Dorsolateral prefrontal cortex (tissue), 118 donors: Measurements from ENCODE around the gene EIF3I. TPM values are rescaled to one million over a fixed set of nuclear protein-coding genes. Genes with fewer than 3 reads are reported as not detected.

Source experiments
- total RNA-seq, 120 experiments: library from RNA; stranded (reverse); gene quantifications; one replicate each; pipeline versions ENCODE4 v1.2.3 to v1.2.4, GENCODE V29; 2022

Gene EIF3I
- total RNA-seq, 120 experiments from 2014 or later: 71.7 to 128 (median 95.7) TPM

Other genes with a start within 250 kb of the EIF3I start
- gene KHDRBS1, start 208.5 kb upstream of the EIF3I start, total RNA-seq: 100 to 1,000 TPM in 1 of 120 experiments, 10 to 100 TPM in 119; 50.0 to 101 (median 75.5) TPM
- gene TMEM39B, start 149.5 kb upstream of the EIF3I start, total RNA-seq: 10 to 100 TPM; 14.3 to 30.7 (median 20.7) TPM
- gene KPNA6, start 114.4 kb upstream of the EIF3I start, total RNA-seq: 10 to 100 TPM; 49.7 to 98.8 (median 74.6) TPM
- 10 to 100 TPM; 22.6 to 39.3 (median 29.4) TPM for gene TXLNA, start 42.7 kb upstream of the EIF3I start, total RNA-seq
- 10 to 100 TPM in 96 of 120 experiments, 1 to 10 TPM in 24; 5.1 to 21.3 (median 11.9) TPM for gene CCDC28B, start 21.8 kb upstream of the EIF3I start, total RNA-seq
- 1 to 10 TPM; 2.6 to 6.6 (median 4.1) TPM for gene IQCC, start 16.7 kb upstream of the EIF3I start, total RNA-seq
- gene DCDC2B, start 13.3 kb upstream of the EIF3I start, total RNA-seq: under 1 TPM in 2 of 120 experiments, not detected in 118; 0.35 to 0.43 TPM
- gene TMEM234, start 54 bp upstream of the EIF3I start, total RNA-seq: 10 to 100 TPM; 16.0 to 39.7 (median 25.8) TPM
- 1 to 10 TPM in 82 of 120 experiments, under 1 TPM in 21, not detected in 17; 0.54 to 8.7 (median 1.7) TPM for gene FAM167B, start 24.8 kb downstream of the EIF3I start, total RNA-seq
- 1 to 10 TPM in 5 of 120 experiments, under 1 TPM in 24, not detected in 91; 0.19 to 2.1 (median 0.52) TPM for gene LCK, start 28.9 kb downstream of the EIF3I start, total RNA-seq
- gene HDAC1, start 69.7 kb downstream of the EIF3I start, total RNA-seq: 10 to 100 TPM; 16.3 to 56.0 (median 29.8) TPM
- gene MARCKSL1, start 113.8 kb downstream of the EIF3I start, total RNA-seq: 100 to 1,000 TPM in 117 of 120 experiments, 10 to 100 TPM in 3; 90.1 to 633 (median 196) TPM
- gene FAM229A, start 140.1 kb downstream of the EIF3I start, total RNA-seq: 10 to 100 TPM in 59 of 120 experiments, 1 to 10 TPM in 61; 4.0 to 24.0 (median 9.9) TPM
- 10 to 100 TPM in 8 of 120 experiments, 1 to 10 TPM in 111, not detected in 1; 1.2 to 16.0 (median 5.1) TPM for gene TSSK3, start 140.1 kb downstream of the EIF3I start, total RNA-seq
- 100 to 1,000 TPM in 79 of 120 experiments, 10 to 100 TPM in 41; 87.5 to 123 (median 103) TPM for gene BSDC1, start 172.0 kb downstream of the EIF3I start, total RNA-seq
- 1 to 10 TPM in 115 of 120 experiments, under 1 TPM in 5; 0.64 to 4.2 (median 1.7) TPM for gene ZBTB8B, start 242.7 kb downstream of the EIF3I start, total RNA-seq